ENCODE measurements around the gene CDC34.

DNA sequence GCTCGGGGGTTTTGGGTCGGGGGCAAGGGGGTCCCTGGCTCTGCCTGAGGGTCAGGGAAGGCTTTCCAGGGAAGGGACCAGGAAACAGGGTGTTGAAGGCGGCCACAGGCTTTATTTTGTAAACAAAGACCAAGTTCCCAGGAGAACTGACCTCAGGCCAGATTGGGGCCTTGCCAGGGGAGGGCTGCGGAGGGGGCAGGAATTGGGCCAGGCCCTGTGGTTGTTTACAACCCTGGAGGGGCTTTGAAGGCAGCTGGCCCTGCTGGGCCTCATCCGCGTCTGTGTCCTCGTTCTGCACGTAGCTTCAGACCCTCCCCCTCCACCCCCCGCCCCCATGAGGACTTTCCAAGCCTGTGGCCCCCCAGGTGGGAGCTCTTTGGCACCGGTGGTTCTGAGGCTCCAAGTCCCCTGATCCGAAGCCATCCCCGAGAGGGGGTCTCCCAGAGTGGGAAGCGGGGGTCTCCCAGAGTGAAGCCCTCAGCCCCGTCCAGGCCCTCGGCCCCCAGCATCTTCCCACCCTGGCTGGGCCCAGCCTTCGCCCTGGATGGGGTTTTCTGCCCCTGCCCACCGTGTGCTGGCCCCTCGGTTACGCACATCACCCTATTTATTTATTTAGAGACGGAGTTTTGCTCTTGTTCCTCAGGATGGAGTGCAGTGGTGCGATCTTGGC, 27.3 kb downstream of the CDC34 start:
- TF ChIP-seq, protein P1, sequence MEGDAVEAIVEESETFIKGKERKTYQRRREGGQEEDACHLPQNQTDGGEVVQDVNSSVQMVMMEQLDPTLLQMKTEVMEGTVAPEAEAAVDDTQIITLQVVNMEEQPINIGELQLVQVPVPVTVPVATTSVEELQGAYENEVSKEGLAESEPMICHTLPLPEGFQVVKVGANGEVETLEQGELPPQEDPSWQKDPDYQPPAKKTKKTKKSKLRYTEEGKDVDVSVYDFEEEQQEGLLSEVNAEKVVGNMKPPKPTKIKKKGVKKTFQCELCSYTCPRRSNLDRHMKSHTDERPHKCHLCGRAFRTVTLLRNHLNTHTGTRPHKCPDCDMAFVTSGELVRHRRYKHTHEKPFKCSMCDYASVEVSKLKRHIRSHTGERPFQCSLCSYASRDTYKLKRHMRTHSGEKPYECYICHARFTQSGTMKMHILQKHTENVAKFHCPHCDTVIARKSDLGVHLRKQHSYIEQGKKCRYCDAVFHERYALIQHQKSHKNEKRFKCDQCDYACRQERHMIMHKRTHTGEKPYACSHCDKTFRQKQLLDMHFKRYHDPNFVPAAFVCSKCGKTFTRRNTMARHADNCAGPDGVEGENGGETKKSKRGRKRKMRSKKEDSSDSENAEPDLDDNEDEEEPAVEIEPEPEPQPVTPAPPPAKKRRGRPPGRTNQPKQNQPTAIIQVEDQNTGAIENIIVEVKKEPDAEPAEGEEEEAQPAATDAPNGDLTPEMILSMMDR (IDR thresholded peaks at IDR 0.05; ENCODE audit: low read depth, low read length): no peak
- TF ChIP-seq EZH2phosphoT487 (IDR thresholded peaks at IDR 0.05; ENCODE audit: low read depth): no peak

Data from OCI-LY3 (cell line).